ENCODE data around the gene SPEG. TPM values are rescaled to one million over a fixed set of nuclear protein-coding genes. Genes with fewer than 3 reads are reported as not detected.

The SPEG gene
- total RNA-seq, 4 donors from 2014 or later = 3.2 to 49.5 (median 10.2) TPM

- Histone ChIP-seq H3K9me3 (no peaks in the 10 kb centered on the region), H3K27ac (peak overlapping the region in 2 of 4 donors; percentile 40 to 90), H3K27me3 (peaks cover 0 to 10% of the 10 kb centered on the region in 2 donors), H3K36me3 (no peaks in the 10 kb centered on the region), H3K4me1 (peaks cover 0 to 12% (median 0%) of the 10 kb centered on the region in 4 donors), H3K4me3 (no peak overlapping the region)
- TF ChIP-seq, protein P1, sequence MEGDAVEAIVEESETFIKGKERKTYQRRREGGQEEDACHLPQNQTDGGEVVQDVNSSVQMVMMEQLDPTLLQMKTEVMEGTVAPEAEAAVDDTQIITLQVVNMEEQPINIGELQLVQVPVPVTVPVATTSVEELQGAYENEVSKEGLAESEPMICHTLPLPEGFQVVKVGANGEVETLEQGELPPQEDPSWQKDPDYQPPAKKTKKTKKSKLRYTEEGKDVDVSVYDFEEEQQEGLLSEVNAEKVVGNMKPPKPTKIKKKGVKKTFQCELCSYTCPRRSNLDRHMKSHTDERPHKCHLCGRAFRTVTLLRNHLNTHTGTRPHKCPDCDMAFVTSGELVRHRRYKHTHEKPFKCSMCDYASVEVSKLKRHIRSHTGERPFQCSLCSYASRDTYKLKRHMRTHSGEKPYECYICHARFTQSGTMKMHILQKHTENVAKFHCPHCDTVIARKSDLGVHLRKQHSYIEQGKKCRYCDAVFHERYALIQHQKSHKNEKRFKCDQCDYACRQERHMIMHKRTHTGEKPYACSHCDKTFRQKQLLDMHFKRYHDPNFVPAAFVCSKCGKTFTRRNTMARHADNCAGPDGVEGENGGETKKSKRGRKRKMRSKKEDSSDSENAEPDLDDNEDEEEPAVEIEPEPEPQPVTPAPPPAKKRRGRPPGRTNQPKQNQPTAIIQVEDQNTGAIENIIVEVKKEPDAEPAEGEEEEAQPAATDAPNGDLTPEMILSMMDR (IDR thresholded peaks at IDR 0.05) = no peak
- no peak for TF ChIP-seq POLR2A (IDR thresholded peaks at IDR 0.05)
- no peak for DNase-seq
Measured at GRCh38 chr2:219416938-219417337, 17.7 kb upstream of the SPEG start.

DNA sequence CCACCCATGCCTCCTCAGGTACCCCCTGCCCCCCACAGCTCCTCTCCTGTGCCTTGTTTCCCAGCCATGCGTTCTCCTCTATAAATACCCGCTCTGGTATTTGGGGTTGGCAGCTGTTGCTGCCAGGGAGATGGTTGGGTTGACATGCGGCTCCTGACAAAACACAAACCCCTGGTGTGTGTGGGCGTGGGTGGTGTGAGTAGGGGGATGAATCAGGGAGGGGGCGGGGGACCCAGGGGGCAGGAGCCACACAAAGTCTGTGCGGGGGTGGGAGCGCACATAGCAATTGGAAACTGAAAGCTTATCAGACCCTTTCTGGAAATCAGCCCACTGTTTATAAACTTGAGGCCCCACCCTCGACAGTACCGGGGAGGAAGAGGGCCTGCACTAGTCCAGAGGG lies 17.3 kb upstream of the SPEG start:
- no peak for DNase-seq
- no peak for TF ChIP-seq POLR2A (IDR thresholded peaks at IDR 0.05)
- H3K4me3 ChIP-seq = no peak overlapping the region
- no peaks in the 10 kb centered on the region for H3K36me3 ChIP-seq
- H3K9me3 ChIP-seq = no peaks in the 10 kb centered on the region
- H3K27me3 ChIP-seq = peaks cover 0 to 10% of the 10 kb centered on the region in 2 donors
- H3K27ac ChIP-seq = peak overlapping the region in 2 of 4 donors; percentile 40 to 90
- H3K4me1 ChIP-seq = peaks cover 0 to 12% (median 0%) of the 10 kb centered on the region in 4 donors

DNA sequence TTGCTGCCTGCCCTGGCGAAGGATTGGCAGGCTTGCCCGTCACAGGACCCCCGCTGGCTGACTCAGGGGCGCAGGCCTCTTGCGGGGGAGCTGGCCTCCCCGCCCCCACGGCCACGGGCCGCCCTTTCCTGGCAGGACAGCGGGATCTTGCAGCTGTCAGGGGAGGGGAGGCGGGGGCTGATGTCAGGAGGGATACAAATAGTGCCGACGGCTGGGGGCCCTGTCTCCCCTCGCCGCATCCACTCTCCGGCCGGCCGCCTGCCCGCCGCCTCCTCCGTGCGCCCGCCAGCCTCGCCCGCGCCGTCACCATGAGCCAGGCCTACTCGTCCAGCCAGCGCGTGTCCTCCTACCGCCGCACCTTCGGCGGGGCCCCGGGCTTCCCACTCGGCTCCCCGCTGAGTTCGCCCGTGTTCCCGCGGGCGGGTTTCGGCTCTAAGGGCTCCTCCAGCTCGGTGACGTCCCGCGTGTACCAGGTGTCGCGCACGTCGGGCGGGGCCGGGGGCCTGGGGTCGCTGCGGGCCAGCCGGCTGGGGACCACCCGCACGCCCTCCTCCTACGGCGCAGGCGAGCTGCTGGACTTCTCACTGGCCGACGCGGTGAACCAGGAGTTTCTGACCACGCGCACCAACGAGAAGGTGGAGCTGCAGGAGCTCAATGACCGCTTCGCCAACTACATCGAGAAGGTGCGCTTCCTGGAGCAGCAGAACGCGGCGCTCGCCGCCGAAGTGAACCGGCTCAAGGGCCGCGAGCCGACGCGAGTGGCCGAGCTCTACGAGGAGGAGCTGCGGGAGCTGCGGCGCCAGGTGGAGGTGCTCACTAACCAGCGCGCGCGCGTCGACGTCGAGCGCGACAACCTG lies 16.3 kb upstream of the SPEG start, which contains the start of gene DES:
Gene DES (plus strand): TSS at position 223 of the 857 bp plus-strand sequence. CDS start 86 bp downstream, at position 309.
- Histone ChIP-seq H3K4me3 (peak within 1 kb of the TSS in 3 of 4 donors; percentile 6 to 51 (median 26)), H3K27me3 (peaks cover 0 to 10% of the 10 kb centered on the region in 2 donors), H3K36me3 (no peaks in the 10 kb centered on the region), H3K27ac (peak within 1 kb of the TSS in 2 of 4 donors; percentile 40 to 90), H3K4me1 (peaks cover 0 to 12% (median 0%) of the 10 kb centered on the region in 4 donors), H3K9me3 (no peaks in the 10 kb centered on the region)
- TF ChIP-seq POLR2A (IDR thresholded peaks at IDR 0.05) = no peak
- TF ChIP-seq, protein P1 (IDR thresholded peaks at IDR 0.05) = no peak
- no peak for DNase-seq

GRCh38 chr2:219419012-219419324 lies 15.7 kb upstream of the SPEG start:
- Histone ChIP-seq H3K27ac (peak overlapping the region in 2 of 4 donors; percentile 40 to 90), H3K4me1 (peaks cover 0 to 12% (median 0%) of the 10 kb centered on the region in 4 donors), H3K4me3 (peak overlapping the region in 2 of 4 donors; percentile 26 to 51), H3K36me3 (no peaks in the 10 kb centered on the region), H3K27me3 (peaks cover 0 to 10% of the 10 kb centered on the region in 2 donors), H3K9me3 (no peaks in the 10 kb centered on the region)
- TF ChIP-seq, protein P1 (IDR thresholded peaks at IDR 0.05) = no peak
- TF ChIP-seq POLR2A (IDR thresholded peaks at IDR 0.05) = no peak
- no peak for DNase-seq

GRCh38 chr2:219419331-219420197 lies 15.1 kb upstream of the SPEG start:
- DNase-seq = no peak
- H3K36me3 ChIP-seq = no peaks in the 10 kb centered on the region
- H3K27me3 ChIP-seq = peaks cover 0 to 10% of the 10 kb centered on the region in 2 donors
- H3K27ac ChIP-seq = peak overlapping the region in 2 of 4 donors; percentile 40 to 90
- TF ChIP-seq POLR2A (IDR thresholded peaks at IDR 0.05) = no peak
- TF ChIP-seq, protein P1 (IDR thresholded peaks at IDR 0.05) = no peak
- peaks cover 0 to 12% (median 0%) of the 10 kb centered on the region in 4 donors for H3K4me1 ChIP-seq
- peak overlapping the region in 2 of 4 donors; percentile 26 to 51 for H3K4me3 ChIP-seq
- H3K9me3 ChIP-seq = no peaks in the 10 kb centered on the region

Measured in Peyer's patch (tissue), 4 donors.